Stimulated activated CD4-positive, alpha-beta T cell treated with anti-CD3 and anti-CD28 coated beads, TNF-alpha, amount 100 ng/mL, for 1 hour (primary cell): ENCODE results near the gene CTNNAL1.
A peak's percentile ranks its signal among the peaks of the same experiment; 100 is the strongest.
"Not testable (repeated sequence)": the region's sequence is repeated elsewhere in the genome, so short reads cannot be mapped to it uniquely, and the experiment has no call there.

Experiments used
- DNase-seq, 3 donors: peaks; one replicate each; pipeline ENCODE4 v3.0.0-alpha.2; 2020; ENCODE audit warnings: low read depth in 3 of 3, low spot score in 1 of 3

The CTNNAL1 gene, protein sequence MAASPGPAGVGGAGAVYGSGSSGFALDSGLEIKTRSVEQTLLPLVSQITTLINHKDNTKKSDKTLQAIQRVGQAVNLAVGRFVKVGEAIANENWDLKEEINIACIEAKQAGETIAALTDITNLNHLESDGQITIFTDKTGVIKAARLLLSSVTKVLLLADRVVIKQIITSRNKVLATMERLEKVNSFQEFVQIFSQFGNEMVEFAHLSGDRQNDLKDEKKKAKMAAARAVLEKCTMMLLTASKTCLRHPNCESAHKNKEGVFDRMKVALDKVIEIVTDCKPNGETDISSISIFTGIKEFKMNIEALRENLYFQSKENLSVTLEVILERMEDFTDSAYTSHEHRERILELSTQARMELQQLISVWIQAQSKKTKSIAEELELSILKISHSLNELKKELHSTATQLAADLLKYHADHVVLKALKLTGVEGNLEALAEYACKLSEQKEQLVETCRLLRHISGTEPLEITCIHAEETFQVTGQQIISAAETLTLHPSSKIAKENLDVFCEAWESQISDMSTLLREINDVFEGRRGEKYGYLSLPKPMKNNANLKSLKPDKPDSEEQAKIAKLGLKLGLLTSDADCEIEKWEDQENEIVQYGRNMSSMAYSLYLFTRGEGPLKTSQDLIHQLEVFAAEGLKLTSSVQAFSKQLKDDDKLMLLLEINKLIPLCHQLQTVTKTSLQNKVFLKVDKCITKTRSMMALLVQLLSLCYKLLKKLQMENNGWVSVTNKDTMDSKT

DNA sequence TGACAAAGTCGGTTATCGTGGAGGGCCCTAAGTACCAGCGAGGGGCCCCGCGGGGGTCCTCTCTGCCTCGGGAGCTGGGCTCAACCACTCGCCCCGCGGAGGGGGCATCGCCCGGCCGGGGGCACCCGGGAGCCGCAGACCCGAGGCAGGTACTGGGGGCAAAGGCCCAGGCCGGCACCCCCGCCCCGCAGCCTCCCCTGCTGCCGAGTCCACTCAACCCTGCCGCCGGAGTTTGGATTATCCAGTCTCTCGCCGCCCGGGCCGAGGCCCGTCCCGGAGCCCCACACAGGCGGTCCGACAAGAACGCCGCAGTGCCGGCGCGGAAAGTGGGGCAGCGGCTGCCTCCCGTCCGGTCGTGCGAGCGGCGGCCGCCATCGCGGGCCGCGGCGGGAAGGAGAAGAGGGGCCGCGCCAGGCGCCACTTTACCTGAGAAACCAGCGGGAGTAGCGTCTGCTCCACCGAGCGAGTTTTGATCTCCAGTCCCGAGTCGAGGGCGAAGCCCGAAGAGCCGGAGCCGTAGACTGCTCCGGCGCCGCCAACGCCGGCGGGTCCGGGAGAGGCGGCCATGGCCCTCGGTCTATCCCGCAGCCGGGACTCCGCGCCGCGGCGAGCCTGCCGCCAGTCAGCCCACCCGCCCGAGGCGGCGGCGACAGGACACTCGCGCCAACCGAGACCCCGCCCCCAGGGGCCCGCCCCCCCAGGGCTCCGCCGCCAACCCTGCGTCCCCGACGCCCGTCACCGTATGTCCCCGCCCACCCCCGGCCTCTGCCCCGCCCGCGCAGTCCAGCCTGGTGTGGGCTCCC, at the start of gene CTNNAL1:
TSS of gene CTNNAL1 (minus strand) at position 624 of the 803 bp plus-strand sequence. CDS start at position 567, 57 bp downstream.
- peak; percentile 62 to 76 (median 68) for DNase-seq

DNA sequence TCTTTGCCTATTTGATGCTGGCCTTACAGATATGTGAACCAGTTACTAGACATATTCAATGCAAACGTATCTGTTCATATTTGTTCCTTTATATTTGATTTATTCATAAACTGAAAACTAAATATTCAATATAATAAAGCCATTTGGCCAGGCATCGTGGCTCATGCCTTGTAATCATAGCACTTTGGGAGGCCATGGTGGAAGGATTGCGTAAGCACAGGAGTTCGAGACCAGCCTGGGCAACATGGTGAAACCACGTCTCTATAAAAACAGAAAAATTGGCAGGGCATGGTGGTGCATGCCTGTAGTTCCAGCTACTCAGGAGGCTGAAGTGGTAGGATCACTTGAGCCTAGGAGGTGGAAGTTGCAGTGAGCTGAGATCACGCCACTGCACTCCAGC, 49.2 kb upstream of the CTNNAL1 start:
- no peak for DNase-seq

DNA sequence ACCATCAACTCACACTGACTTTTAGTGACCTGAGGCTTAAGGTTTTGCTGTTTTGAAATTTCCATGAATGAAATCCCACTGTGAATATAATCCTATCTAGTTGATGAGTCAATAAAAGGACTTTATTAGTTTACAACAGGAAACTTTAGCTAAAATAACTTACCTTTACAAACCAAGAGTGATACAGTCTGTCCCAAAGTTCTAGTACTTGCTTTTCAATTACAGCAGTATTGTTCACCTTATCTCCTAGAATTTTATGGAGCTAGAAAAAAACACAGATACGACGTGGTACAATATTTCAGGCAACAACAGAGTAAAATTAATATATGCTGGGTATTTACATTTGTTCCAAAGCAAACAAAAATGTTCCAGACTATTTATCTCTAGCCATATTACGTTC, 46.9 kb upstream of the CTNNAL1 start:
- DNase-seq, result no peak

GRCh38 chr9:109053121-109053520, 39.8 kb upstream of the CTNNAL1 start:
- not testable (repeated sequence) for DNase-seq

- DNase-seq, result no peak
These were observed 39.1 kb upstream of the CTNNAL1 start for GRCh38 chr9:109052416-109052815.

DNA sequence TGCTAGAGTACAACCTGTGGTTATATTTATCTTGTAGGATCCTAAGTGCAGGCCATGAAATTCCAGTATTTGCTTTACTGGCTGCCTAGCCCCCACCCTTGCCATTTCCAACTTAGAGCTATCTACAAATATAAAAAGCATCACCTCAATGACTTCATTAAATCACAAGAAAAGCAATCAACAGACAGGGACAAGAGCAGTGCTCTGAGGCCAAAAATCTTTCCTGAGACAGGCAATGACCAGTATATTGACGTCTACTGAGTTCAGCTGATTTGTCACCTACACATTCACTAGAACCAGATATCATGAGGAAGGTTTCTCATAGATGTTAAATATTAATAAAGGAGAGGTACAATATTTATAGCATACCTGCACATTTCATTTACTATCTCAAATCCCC, 38.4 kb upstream of the CTNNAL1 start:
- DNase-seq, result no peak

- no peak for DNase-seq
These were observed 37.1 kb upstream of the CTNNAL1 start for GRCh38 chr9:109050444-109050843.

DNA sequence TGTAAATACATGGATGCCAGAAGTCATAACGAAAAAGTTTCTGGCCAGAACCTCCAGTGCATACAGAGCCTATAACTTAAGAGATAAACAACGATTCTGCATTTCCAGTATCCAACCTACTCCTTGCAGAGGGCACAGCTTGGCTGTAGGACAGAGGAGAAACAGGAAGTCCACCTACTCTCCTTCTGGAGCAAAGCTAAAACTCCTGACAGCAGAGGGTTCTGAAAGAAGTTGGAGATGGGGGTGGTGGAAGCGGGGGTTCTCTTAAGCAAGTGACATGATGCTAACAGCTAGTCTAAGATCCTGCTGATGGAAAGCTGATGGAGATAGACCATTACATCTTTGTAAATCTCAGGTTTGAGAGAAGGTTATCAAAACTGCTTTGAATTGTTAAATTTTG, 35.5 kb upstream of the CTNNAL1 start:
- DNase-seq, result no peak

- no peak for DNase-seq
These were observed 34.0 kb upstream of the CTNNAL1 start for GRCh38 chr9:109047259-109047658.

DNA sequence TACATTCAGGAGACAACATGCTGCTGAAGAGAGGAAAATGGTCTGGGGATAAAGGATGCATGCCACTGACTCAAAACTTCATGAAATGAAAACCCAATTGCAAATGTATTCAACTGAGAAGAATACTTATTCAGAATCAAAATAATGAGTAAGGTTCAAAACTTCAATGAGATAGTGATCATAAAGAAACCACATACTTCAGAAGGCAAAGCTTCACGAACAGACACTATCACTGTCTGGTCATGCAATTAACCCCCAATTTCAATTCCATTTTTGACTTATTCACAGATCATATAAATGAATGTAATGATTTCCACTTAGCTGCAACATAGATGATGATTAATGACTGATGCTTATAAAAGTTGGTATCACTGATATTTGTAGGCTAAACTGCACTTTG, 33.0 kb upstream of the CTNNAL1 start:
- no peak for DNase-seq

GRCh38 chr9:109043578-109043977, 30.3 kb upstream of the CTNNAL1 start:
- no peak for DNase-seq

GRCh38 chr9:109040571-109040970, 27.3 kb upstream of the CTNNAL1 start:
- no peak for DNase-seq

DNA sequence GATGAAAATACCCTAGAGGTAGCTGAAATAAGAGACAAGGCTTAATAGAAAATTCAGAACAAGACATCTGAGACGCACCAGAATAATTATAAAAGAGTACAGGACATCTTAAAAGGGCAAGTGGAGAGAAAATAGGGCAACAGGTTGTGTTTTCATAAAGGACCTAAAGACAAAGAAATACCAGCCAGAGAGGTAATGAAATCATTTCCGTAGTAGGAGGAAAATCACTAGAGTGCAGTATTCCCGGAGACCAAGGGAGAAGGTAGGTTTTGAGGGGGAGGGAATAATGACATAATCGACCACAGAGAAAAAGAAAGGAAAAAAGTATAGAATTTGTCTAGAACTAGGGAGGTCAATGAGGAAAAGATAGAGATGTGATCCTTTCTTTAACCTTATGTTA, 26.2 kb upstream of the CTNNAL1 start:
- DNase-seq, result no peak

- DNase-seq, result no peak
These were observed 24.8 kb upstream of the CTNNAL1 start for GRCh38 chr9:109037946-109038715.

DNA sequence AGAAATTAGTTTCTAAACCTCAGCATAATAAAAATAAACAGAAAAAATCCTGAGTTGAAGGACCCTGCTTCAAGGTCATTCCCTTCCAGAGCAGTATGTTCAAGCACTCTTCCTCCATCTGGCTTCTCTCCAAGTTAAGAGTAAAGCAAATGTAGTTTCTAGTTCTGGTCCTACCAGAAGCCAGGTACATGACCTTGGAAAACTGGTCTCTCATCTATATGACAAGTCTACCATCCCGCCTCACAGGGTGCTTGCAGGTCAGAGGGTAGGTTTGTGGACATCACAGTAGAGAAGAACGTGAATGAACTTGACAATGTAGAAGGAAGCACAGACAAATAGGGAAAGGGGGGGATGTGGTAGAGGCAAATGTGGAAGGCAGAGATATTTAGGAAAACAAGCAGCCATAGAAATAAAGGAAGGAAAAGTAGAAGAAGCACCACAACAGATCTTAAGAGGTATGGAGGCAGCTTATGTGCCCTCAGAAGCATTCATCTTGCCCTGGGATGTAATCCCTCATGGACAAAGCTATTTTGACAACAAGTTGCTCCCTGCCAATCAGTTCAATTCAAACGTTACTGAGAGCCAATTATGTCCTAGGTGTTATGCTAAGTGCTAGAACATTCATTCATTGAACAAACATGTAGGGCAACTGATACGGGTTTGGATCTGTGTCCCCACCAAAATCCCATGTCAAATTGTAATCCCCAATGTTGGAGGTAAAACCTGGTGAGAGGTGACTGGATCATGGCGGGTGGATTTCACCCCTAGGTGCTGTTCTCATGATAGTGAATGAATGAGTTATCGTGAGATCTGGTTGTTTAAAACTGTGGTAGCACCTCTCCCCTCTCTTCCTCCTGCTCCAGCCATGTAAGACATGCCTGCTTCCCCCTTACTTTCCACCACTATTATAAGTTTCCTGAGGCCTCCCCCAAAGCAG, 23.7 kb upstream of the CTNNAL1 start:
- no peak for DNase-seq

DNA sequence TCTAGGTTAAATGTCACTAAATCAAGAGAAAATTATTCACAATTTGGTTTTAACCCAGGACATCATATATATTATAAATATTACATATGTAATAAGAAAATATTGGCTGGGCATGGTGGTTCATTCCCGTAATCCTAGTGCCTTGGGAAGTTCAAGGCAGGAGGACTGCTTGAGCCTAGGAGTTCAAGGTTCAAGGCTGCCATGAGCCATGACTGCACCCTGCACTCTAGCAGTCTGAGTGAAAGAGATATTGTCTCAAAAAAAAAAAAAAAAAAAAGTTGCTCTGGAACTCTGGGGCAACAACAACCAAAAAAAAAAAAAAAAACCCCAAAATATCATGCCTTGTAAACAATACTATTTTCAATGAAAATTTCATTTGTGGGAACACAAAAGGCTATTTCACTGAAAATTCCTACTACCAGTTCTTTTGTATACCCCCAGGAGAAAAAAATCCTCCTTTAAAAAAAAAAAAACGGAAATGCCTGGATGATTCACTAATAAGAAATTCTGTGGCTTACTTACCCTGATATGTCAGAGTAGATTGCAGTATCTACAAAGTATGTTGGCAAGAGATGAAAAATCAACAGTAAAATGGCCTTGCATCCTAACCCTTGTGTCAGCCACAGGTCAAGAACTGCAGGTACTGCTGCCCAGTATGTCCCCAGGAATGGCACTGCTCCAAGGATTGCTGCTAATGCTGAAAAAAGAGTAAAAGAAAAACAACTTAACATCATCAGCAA, 22.6 kb upstream of the CTNNAL1 start:
- DNase-seq, result no peak

DNA sequence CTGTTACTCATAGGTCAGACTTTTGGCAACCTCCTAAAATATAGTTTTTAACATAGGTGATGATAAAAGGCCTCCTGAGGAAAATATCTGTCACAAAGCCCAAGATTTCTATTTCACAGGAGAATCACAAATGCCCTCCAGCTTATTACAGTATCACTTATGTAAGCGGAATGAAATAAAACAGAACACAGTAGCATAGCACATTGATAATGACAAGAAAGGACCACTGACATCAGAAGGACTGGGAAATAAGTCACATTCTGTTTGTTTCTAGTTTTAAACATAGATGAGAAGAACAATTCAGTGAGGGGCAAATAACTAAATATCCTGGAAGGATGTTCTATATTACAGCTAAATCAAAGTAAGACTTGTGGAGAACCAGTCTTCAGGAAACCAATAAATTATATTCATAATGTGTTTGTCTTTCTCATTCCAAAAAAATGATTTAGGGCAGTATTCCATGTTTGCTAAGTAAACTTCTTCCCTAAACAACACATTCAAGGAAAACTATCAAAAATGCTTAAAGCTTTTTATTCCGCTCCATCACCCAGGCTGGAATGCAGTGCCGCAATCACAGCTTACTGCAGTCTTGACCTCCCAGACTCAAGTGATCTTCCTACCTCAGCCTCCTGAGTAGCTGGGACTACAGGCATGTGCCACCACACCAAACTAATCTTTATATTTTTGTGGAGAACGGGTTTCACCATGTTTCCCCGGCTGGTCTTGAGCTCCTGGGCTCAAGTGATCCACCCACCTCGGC, 20.8 kb upstream of the CTNNAL1 start:
- DNase-seq, result no peak

DNA sequence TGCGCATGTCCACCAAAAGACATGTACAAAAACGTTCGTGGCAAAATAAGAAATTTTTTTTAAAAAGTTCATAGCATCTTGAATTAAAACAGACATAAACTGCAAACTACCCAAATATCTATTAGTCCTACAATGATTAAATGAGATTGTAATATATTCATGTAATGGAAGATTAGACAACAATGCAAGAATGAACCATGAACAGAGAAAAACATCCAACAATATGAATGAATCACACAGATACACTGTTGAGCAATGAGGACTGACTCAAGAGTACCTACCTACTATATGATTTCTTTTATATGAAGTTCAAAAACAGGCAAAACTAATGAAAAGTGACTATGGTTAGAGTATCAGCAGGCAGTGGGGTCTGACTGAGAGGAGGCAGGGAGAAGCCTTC, 17.9 kb upstream of the CTNNAL1 start:
- DNase-seq, result no peak
